K562 (cell line): Measurements from ENCODE around the gene COG4. TPM values are rescaled to one million over a fixed set of nuclear protein-coding genes. Genes with fewer than 3 reads are reported as not detected.
A peak's percentile ranks its signal among the peaks of the same experiment; 100 is the strongest.

Experiments
- ARID3B ChIP-seq: fragments of 250-450 bp; sonication (Bioruptor Pico); IDR thresholded peaks from 2 replicates; pipeline ENCODE4 v1.4.0; 2020; ENCODE audit warnings: borderline replicate concordance
- CBX8 ChIP-seq: fragments of 200-600 bp; sonication (generic); IDR thresholded peaks from 2 replicates; pipeline ENCODE4 v1.6.1; 2012; ENCODE audit warnings: borderline replicate concordance, mixed run types, low read depth, mild to moderate bottlenecking, moderate library complexity, mixed read lengths, low read length, control low read depth, inconsistent platforms; ENCODE audit not compliant: poor library complexity, severe bottlenecking; ENCODE audit errors: extremely low read depth
- FUS ChIP-seq: fragments of 200-400 bp; formaldehyde crosslinking; optimal IDR thresholded peaks from 2 replicates; pipeline ENCODE3; 2017; ENCODE audit warnings: low read depth, low read length
- GATAD2B ChIP-seq: fragments of 450-650 bp; IDR thresholded peaks from 2 replicates; pipeline ENCODE4 v1.6.1; 2017; ENCODE audit warnings: mild to moderate bottlenecking, borderline replicate concordance
- HDAC1 ChIP-seq, 2 experiments: fragments of 450-650 bp; IDR thresholded peaks; 2 replicates each; pipeline ENCODE4 v1.6.1; 2016 to 2017; ENCODE audit warnings: inconsistent platforms in 1 of 2, mild to moderate bottlenecking in 1 of 2, moderate library complexity in 1 of 2
- HDAC3 ChIP-seq: fragments of 450-650 bp; IDR thresholded peaks from 2 replicates; pipeline ENCODE4 v1.6.1; 2018; ENCODE audit warnings: borderline replicate concordance, mild to moderate bottlenecking, moderate library complexity; ENCODE audit not compliant: partially characterized antibody
- HNRNPK ChIP-seq: fragments of 200-400 bp; formaldehyde crosslinking; IDR thresholded peaks from one replicate; pipeline ENCODE4 v1.6.1; 2018; ENCODE audit warnings: mild to moderate bottlenecking, low read depth, low read length; ENCODE audit not compliant: poor library complexity, severe bottlenecking
- MEIS2 ChIP-seq: fragments of 450-650 bp; IDR thresholded peaks from 2 replicates; pipeline ENCODE4 v1.6.1; 2014; ENCODE audit warnings: mild to moderate bottlenecking; ENCODE audit not compliant: partially characterized antibody
- PRMT5 ChIP-seq: sonication (generic); formaldehyde crosslinking; IDR thresholded peaks from 2 replicates; pipeline ENCODE4 v1.5.0; 2020; ENCODE audit warnings: missing genetic modification reagents
- RFX1 ChIP-seq: fragments of 450-650 bp; IDR thresholded peaks from 2 replicates; pipeline ENCODE4 v1.6.1; 2016; ENCODE audit warnings: mild to moderate bottlenecking, moderate library complexity
- ZKSCAN1 ChIP-seq: fragments of 150-350 bp; IDR thresholded peaks from 2 replicates; pipeline ENCODE4 v1.6.1; 2016; ENCODE audit warnings: low read depth, low read length
- ZMIZ1 ChIP-seq, 2 experiments: fragments of 150-350 bp in 1 of 2; IDR thresholded peaks; 2 replicates each; pipeline ENCODE4 v1.6.1; 2012 to 2016; ENCODE audit warnings: low read depth in 2 of 2, low read length in 2 of 2, mild to moderate bottlenecking in 1 of 2, moderate library complexity in 1 of 2
- ZNF146 ChIP-seq: IDR thresholded peaks from one replicate; pipeline ENCODE4 v1.6.1; 2018; ENCODE audit warnings: missing compliant biosample characterization; ENCODE audit not compliant: unreplicated experiment
- ZNF561 ChIP-seq: fragments of 450-650 bp; formaldehyde crosslinking; conservative IDR thresholded peaks from 2 replicates; pipeline ENCODE4 v1.4.0; 2020; ENCODE audit warnings: mild to moderate bottlenecking, moderate library complexity
- polyA plus RNA-seq, 8 experiments: library from polyadenylated mRNA; depleted of rRNA in 4 of 8; stranded (reverse) in 5 of 8; unstranded in 3 of 8; fragments of >200 nt; fragmentation: Nextera tagmentation in 2 of 8; fragmentation: Illumina TruSeq in 1 of 8; extraction: Ambion mirVana in 2 of 8; extraction: Trizol in 1 of 8; gene quantifications; 2 replicates each; pipeline versions ENCODE4 v1.2.1 to v1.2.3, GENCODE V29; 2011 to 2014; ENCODE audit warnings: inconsistent platforms in 1 of 8, missing spikeins in 1 of 8
- total RNA-seq, 7 experiments: library from RNA; depleted of rRNA in 6 of 7; stranded (reverse); fragments of >200 nt in 6 of 7; fragmentation: Illumina TruSeq in 2 of 7; extraction: Trizol in 2 of 7; gene quantifications; 2 replicates each; pipeline versions ENCODE4 v1.2.1 to v1.2.3, GENCODE V29; 2011 to 2021; ENCODE audit warnings: low replicate concordance in 1 of 7
- TF ChIP-seq, protein P1 (sequence below): sonication (generic); formaldehyde crosslinking; IDR thresholded peaks from 2 replicates; pipeline ENCODE4 v1.8.1; 2023; ENCODE audit warnings: mild to moderate bottlenecking, missing genetic modification reagents
- TF ChIP-seq, protein P2 (sequence below): IDR thresholded peaks from 2 replicates; pipeline ENCODE4 v1.6.1; 2014; ENCODE audit warnings: antibody characterized with exemption
- TF ChIP-seq, protein P3 (sequence below): sonication (generic); IDR thresholded peaks from 2 replicates; pipeline ENCODE4 v1.6.1; 2016

COG4 gene
- total and polyA plus RNA-seq, 9 of the 15 experiments (the other 6 are each of a cell fraction or from before 2014, with no cell fraction given) = 13.7 to 73.9 (median 44.2) TPM

- no peak for TF ChIP-seq ARID3B (CRISPR knock-in tag)
- TF ChIP-seq RFX1 = no peak
- no peak for TF ChIP-seq GATAD2B
- TF ChIP-seq ZKSCAN1 = no peak
- TF ChIP-seq ZMIZ1 (IDR thresholded peaks at IDR 0.05; ENCODE audit: low read depth in 2 of 2, low read length in 2 of 2) = peak in 1 of 2 experiments; percentile 33; a peak in 1 of 4 replicates
- no peak for TF ChIP-seq ZNF146 (CRISPR knock-in tag)
- TF ChIP-seq CBX8 = no peak
- TF ChIP-seq HDAC3 = no peak
- no peak for TF ChIP-seq ZNF561 (CRISPR knock-in tag)
- peak in 1 of 2 experiments; percentile 82; a peak in 2 of 4 replicates for TF ChIP-seq HDAC1 (IDR thresholded peaks at IDR 0.05)
- peak; percentile 31 for TF ChIP-seq MEIS2
- no peak for TF ChIP-seq PRMT5
- TF ChIP-seq, protein P1, sequence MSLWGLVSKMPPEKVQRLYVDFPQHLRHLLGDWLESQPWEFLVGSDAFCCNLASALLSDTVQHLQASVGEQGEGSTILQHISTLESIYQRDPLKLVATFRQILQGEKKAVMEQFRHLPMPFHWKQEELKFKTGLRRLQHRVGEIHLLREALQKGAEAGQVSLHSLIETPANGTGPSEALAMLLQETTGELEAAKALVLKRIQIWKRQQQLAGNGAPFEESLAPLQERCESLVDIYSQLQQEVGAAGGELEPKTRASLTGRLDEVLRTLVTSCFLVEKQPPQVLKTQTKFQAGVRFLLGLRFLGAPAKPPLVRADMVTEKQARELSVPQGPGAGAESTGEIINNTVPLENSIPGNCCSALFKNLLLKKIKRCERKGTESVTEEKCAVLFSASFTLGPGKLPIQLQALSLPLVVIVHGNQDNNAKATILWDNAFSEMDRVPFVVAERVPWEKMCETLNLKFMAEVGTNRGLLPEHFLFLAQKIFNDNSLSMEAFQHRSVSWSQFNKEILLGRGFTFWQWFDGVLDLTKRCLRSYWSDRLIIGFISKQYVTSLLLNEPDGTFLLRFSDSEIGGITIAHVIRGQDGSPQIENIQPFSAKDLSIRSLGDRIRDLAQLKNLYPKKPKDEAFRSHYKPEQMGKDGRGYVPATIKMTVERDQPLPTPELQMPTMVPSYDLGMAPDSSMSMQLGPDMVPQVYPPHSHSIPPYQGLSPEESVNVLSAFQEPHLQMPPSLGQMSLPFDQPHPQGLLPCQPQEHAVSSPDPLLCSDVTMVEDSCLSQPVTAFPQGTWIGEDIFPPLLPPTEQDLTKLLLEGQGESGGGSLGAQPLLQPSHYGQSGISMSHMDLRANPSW (CRISPR knock-in tag) = no peak
- TF ChIP-seq HNRNPK = no peak
- TF ChIP-seq, protein P2, sequence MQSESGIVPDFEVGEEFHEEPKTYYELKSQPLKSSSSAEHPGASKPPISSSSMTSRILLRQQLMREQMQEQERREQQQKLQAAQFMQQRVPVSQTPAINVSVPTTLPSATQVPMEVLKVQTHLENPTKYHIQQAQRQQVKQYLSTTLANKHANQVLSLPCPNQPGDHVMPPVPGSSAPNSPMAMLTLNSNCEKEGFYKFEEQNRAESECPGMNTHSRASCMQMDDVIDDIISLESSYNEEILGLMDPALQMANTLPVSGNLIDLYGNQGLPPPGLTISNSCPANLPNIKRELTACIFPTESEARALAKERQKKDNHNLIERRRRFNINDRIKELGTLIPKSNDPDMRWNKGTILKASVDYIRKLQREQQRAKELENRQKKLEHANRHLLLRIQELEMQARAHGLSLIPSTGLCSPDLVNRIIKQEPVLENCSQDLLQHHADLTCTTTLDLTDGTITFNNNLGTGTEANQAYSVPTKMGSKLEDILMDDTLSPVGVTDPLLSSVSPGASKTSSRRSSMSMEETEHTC = no peak
- TF ChIP-seq, protein P3, sequence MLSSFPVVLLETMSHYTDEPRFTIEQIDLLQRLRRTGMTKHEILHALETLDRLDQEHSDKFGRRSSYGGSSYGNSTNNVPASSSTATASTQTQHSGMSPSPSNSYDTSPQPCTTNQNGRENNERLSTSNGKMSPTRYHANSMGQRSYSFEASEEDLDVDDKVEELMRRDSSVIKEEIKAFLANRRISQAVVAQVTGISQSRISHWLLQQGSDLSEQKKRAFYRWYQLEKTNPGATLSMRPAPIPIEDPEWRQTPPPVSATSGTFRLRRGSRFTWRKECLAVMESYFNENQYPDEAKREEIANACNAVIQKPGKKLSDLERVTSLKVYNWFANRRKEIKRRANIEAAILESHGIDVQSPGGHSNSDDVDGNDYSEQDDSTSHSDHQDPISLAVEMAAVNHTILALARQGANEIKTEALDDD = no peak
- no peak for TF ChIP-seq FUS
Measured at GRCh38 chr16:70523076-70523742, at the start of gene COG4 (continued).
